Lower leg skin (tissue), 3 donors: ENCODE measurements around the gene DGKB.

Experiments
- POLR2A ChIP-seq, 2 donors: fragments of 450-650 bp; IDR thresholded peaks; one replicate each; pipeline ENCODE4 v1.6.1; 2016 to 2017; ENCODE audit warnings: antibody characterized with exemption in 2 of 2, mild to moderate bottlenecking in 1 of 2, moderate library complexity in 1 of 2
- TF ChIP-seq, protein P1 (sequence below), 3 donors: fragments of 450-650 bp; IDR thresholded peaks; one replicate each; pipeline ENCODE4 v1.5.1; 2016; ENCODE audit warnings: antibody characterized with exemption in 3 of 3, mild to moderate bottlenecking in 3 of 3, moderate library complexity in 2 of 3

DNA sequence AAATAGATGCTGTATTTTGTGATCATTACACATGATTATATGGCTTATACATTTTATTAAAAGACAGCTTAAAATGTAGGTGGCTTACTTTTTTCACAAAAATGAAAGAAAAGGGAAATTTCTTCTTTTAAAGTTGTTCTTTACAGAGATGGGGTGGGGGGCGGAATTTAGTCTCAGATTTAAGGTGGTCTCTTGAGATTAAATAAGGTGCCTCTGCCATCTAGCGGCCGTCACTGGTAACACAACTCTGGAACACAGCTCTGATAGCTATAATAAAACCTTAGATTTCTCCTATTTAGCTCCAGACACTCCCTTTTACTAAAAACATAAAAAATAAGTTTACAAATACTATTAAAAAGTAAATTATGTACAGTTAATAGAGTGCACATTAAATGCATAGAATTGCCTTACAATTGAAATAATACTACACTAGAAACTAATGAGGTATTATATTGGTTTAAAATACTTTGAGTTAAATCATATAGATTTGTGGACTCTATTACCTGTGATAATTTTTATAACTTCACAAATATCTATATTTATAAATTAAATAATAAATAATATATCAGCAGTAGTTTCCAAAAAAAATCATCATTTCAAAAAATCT lies 210.9 kb downstream of the DGKB start:
- TF ChIP-seq, protein P1, sequence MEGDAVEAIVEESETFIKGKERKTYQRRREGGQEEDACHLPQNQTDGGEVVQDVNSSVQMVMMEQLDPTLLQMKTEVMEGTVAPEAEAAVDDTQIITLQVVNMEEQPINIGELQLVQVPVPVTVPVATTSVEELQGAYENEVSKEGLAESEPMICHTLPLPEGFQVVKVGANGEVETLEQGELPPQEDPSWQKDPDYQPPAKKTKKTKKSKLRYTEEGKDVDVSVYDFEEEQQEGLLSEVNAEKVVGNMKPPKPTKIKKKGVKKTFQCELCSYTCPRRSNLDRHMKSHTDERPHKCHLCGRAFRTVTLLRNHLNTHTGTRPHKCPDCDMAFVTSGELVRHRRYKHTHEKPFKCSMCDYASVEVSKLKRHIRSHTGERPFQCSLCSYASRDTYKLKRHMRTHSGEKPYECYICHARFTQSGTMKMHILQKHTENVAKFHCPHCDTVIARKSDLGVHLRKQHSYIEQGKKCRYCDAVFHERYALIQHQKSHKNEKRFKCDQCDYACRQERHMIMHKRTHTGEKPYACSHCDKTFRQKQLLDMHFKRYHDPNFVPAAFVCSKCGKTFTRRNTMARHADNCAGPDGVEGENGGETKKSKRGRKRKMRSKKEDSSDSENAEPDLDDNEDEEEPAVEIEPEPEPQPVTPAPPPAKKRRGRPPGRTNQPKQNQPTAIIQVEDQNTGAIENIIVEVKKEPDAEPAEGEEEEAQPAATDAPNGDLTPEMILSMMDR (IDR thresholded peaks at IDR 0.05) = no peak
- TF ChIP-seq POLR2A (IDR thresholded peaks at IDR 0.05) = no peak
